ENCODE data around the gene STK26.

Gene STK26

DNA sequence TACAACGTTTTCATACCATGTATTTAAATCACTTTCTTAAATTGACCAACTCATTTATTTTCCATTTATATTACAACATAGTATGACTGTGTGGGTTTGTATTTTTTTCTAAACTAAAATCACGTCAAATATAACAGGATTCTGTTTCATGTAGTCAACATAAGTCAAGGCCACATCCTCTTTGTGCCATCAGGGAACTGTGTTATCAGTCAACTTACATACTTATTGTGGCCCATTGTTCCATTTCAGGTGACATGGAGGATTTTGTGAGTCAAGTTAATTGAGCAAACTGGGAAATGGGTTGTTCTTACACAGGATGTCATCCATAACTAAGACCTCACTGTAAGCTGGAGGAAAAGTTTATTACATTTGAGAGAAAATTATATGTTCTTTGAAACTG is 35.9 kb downstream of the STK26 start:
- TF ChIP-seq, protein P1, sequence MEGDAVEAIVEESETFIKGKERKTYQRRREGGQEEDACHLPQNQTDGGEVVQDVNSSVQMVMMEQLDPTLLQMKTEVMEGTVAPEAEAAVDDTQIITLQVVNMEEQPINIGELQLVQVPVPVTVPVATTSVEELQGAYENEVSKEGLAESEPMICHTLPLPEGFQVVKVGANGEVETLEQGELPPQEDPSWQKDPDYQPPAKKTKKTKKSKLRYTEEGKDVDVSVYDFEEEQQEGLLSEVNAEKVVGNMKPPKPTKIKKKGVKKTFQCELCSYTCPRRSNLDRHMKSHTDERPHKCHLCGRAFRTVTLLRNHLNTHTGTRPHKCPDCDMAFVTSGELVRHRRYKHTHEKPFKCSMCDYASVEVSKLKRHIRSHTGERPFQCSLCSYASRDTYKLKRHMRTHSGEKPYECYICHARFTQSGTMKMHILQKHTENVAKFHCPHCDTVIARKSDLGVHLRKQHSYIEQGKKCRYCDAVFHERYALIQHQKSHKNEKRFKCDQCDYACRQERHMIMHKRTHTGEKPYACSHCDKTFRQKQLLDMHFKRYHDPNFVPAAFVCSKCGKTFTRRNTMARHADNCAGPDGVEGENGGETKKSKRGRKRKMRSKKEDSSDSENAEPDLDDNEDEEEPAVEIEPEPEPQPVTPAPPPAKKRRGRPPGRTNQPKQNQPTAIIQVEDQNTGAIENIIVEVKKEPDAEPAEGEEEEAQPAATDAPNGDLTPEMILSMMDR (conservative IDR thresholded peaks at IDR 0.05; ENCODE audit: low read depth, low read length) = no peak
- Histone ChIP-seq H3K4me3 (IDR thresholded peaks at IDR 0.05; ENCODE audit: insufficient read depth, low read depth, low read length) (no peak overlapping the region), H3K4me2 (no peak overlapping the region), H3K27ac (no peak overlapping the region), H3K27me3 (ENCODE audit: insufficient read depth, low read depth) (no peaks in the 10 kb centered on the region), H3K9ac (no peak overlapping the region), H2AFZ (ENCODE audit: low read depth) (no peak overlapping the region), H3K36me3 (ENCODE audit: insufficient read depth) (no peaks in the 10 kb centered on the region), H3K79me2 (ENCODE audit: insufficient read depth, low read depth) (no peaks in the 10 kb centered on the region), H3K4me1 (ENCODE audit: low read depth, poor library complexity, severe bottlenecking) (no peaks in the 10 kb centered on the region), H4K20me1 (ENCODE audit: insufficient read depth) (no peaks in the 10 kb centered on the region)

DNA sequence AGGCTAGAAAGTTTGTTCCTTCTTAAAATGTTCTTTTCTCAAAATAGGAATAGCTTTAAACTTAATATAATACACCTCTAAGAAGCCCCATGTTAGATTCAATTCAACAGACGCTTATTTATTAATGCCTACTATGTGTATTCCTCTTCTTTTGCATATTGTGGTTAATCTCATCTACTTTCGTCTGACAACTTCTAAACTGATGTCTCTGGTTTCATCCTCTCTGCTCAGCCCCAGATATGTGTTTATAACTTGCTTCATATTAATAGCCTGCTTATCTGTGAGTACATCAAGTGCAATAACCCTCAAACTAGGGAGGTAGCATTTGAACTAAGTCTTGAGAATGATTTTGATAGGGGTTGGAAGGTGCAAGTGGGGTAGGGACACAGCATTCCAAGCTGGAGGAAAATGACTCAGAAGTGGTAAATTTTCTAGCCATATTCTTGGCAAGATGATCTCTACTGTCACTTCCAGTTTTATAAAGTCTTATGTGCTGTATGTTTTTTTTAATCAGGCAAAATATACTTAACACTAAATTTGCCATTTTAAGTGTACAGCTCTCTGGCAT is 37.0 kb downstream of the STK26 start:
- H2AFZ ChIP-seq (ENCODE audit: low read depth) = no peak overlapping the region
- H3K27me3 ChIP-seq (ENCODE audit: insufficient read depth, low read depth) = no peaks in the 10 kb centered on the region
- H4K20me1 ChIP-seq (ENCODE audit: insufficient read depth) = no peaks in the 10 kb centered on the region
- TF ChIP-seq, protein P1 (conservative IDR thresholded peaks at IDR 0.05; ENCODE audit: low read depth, low read length) = no peak
- no peak overlapping the region for H3K4me2 ChIP-seq
- no peaks in the 10 kb centered on the region for H3K79me2 ChIP-seq (ENCODE audit: insufficient read depth, low read depth)
- no peak overlapping the region for H3K9ac ChIP-seq
- H3K4me3 ChIP-seq (IDR thresholded peaks at IDR 0.05; ENCODE audit: insufficient read depth, low read depth, low read length) = no peak overlapping the region
- H3K4me1 ChIP-seq (ENCODE audit: low read depth, poor library complexity, severe bottlenecking) = no peaks in the 10 kb centered on the region
- H3K27ac ChIP-seq = no peak overlapping the region
- H3K36me3 ChIP-seq (ENCODE audit: insufficient read depth) = no peaks in the 10 kb centered on the region

DNA sequence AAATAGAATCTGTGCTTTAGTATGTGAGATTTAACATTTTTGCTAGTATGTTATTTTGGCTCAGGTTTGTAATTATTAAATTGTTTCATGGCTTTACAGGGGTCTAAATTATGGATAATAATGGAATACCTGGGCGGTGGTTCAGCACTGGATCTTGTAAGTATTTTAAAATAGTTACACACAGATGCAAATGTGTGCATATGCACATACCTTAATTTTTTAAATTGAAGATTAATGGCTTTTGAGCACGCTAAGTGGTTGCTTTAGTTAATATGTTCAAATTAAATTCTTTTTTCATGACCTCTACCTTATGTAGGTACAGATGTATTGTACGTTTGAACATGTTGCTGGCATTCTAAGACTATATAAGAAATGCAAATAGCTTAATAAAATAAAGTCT is 40.2 kb downstream of the STK26 start:
- H3K9ac ChIP-seq = no peak overlapping the region
- no peaks in the 10 kb centered on the region for H3K4me1 ChIP-seq (ENCODE audit: low read depth, poor library complexity, severe bottlenecking)
- no peaks in the 10 kb centered on the region for H3K27me3 ChIP-seq (ENCODE audit: insufficient read depth, low read depth)
- TF ChIP-seq, protein P1 (conservative IDR thresholded peaks at IDR 0.05; ENCODE audit: low read depth, low read length) = no peak
- H3K79me2 ChIP-seq (ENCODE audit: insufficient read depth, low read depth) = no peaks in the 10 kb centered on the region
- no peaks in the 10 kb centered on the region for H3K36me3 ChIP-seq (ENCODE audit: insufficient read depth)
- H2AFZ ChIP-seq (ENCODE audit: low read depth) = no peak overlapping the region
- H3K4me3 ChIP-seq (IDR thresholded peaks at IDR 0.05; ENCODE audit: insufficient read depth, low read depth, low read length) = no peak overlapping the region
- H3K27ac ChIP-seq = no peak overlapping the region
- no peaks in the 10 kb centered on the region for H4K20me1 ChIP-seq (ENCODE audit: insufficient read depth)
- no peak overlapping the region for H3K4me2 ChIP-seq

DNA sequence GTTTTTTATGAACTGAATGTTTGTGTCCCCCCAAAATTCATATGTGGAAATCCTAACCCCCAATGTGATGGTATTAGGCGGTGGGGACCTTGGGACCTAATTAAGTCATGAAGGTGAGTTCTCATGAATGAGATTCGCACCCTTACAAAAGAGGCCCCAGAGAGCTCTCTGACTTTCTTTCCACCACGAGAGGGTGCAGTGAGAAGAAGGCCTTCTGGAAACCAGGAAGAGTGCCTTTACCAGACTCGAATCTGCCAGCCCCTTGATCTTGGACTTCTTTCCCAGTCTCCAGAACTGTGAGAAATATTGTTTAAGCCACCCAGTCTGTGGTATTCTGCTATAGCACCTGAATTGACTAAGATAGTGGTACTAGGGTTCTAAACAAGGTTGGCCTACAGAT is 40.8 kb downstream of the STK26 start:
- Histone ChIP-seq H3K27ac (no peak overlapping the region), H4K20me1 (ENCODE audit: insufficient read depth) (no peaks in the 10 kb centered on the region), H3K36me3 (ENCODE audit: insufficient read depth) (no peaks in the 10 kb centered on the region), H3K27me3 (ENCODE audit: insufficient read depth, low read depth) (no peaks in the 10 kb centered on the region), H3K4me1 (ENCODE audit: low read depth, poor library complexity, severe bottlenecking) (no peaks in the 10 kb centered on the region), H3K9ac (no peak overlapping the region), H3K4me2 (no peak overlapping the region), H3K79me2 (ENCODE audit: insufficient read depth, low read depth) (no peaks in the 10 kb centered on the region), H2AFZ (ENCODE audit: low read depth) (no peak overlapping the region), H3K4me3 (IDR thresholded peaks at IDR 0.05; ENCODE audit: insufficient read depth, low read depth, low read length) (no peak overlapping the region)
- TF ChIP-seq, protein P1 (conservative IDR thresholded peaks at IDR 0.05; ENCODE audit: low read depth, low read length) = no peak
